OCI-LY7 (cell line): ENCODE measurements around the gene DHX34. TPM values are rescaled to one million over a fixed set of nuclear protein-coding genes. Genes with fewer than 3 reads are reported as not detected.

Experiments used
- BruUV-seq: library from RNA; stranded (reverse); fragments of 400-500 nt; replicated peaks from 2 replicates; lab custom pipeline; 2021; lab: Mats Ljungman, UMichigan
- CTCF ChIA-PET: fragments of 300-600 bp; sonication (Branson Sonifier 250); formaldehyde crosslinking; loops from one replicate; lab custom pipeline; 2022; ENCODE audit warnings: antibody characterized with exemption; ENCODE audit not compliant: unreplicated experiment; lab: Charles Lee
- POLR2A ChIA-PET: fragments of 300-600 bp; sonication (Branson Sonifier 250); formaldehyde crosslinking; loops from one replicate; lab custom pipeline; 2022; ENCODE audit warnings: antibody characterized with exemption; lab: Charles Lee
- DNase-seq: peaks from one replicate; pipeline ENCODE4 v3.0.0-alpha.2; 2015; ENCODE audit warnings: low spot score
- H2AFZ ChIP-seq: fragments of 200-600 bp; sonication (generic), shearing (Covaris generic); 2 replicates; pipeline ENCODE4 v1.6.1; 2014; ENCODE audit warnings: mild to moderate bottlenecking, antibody characterized with exemption, low read length, moderate library complexity
- H3K27ac ChIP-seq: fragments of 200-600 bp; sonication (generic); 2 replicates; pipeline ENCODE4 v1.5.1; 2014; ENCODE audit warnings: mixed run types, low read depth, mild to moderate bottlenecking, moderate library complexity, low read length, inconsistent platforms; ENCODE audit not compliant: poor library complexity, severe bottlenecking
- H3K36me3 ChIP-seq: fragments of 200-600 bp; sonication (generic); 2 replicates; pipeline ENCODE4 v1.6.1; 2014; ENCODE audit warnings: mild to moderate bottlenecking, antibody characterized with exemption, low read length, moderate library complexity, mixed read lengths; ENCODE audit not compliant: insufficient read depth
- H3K4me1 ChIP-seq: fragments of 200-600 bp; sonication (generic); 2 replicates; pipeline ENCODE4 v1.5.1; 2014; ENCODE audit warnings: mild to moderate bottlenecking, low read length; ENCODE audit not compliant: insufficient read depth, poor library complexity, severe bottlenecking
- H3K4me2 ChIP-seq: fragments of 200-600 bp; sonication (generic); 2 replicates; pipeline ENCODE4 v1.6.1; 2014; ENCODE audit warnings: mild to moderate bottlenecking, low read length
- H3K4me3 ChIP-seq: fragments of 200-600 bp; sonication (generic); 2 replicates; pipeline ENCODE4 v1.5.1; 2014; ENCODE audit warnings: mild to moderate bottlenecking, low read depth, low read length; ENCODE audit not compliant: poor library complexity, severe bottlenecking
- H3K79me2 ChIP-seq: fragments of 200-600 bp; sonication (generic); 2 replicates; pipeline ENCODE4 v1.6.1; 2016; ENCODE audit warnings: low read depth, mild to moderate bottlenecking, low read length, moderate library complexity, mixed read lengths; ENCODE audit not compliant: insufficient read depth
- H3K9me2 ChIP-seq: fragments of 200-600 bp; sonication (generic); 2 replicates; pipeline ENCODE4 v1.6.1; 2016; ENCODE audit warnings: mild to moderate bottlenecking, low read length, mixed read lengths; ENCODE audit not compliant: insufficient read depth
- H3K9me3 ChIP-seq: fragments of 200-600 bp; sonication (generic); 2 replicates; pipeline ENCODE4 v1.6.1; 2014; ENCODE audit warnings: mild to moderate bottlenecking, mixed run types, low read length, mixed read lengths
- H4K20me1 ChIP-seq: fragments of 200-600 bp; sonication (generic); 2 replicates; pipeline ENCODE4 v1.6.1; 2014; ENCODE audit warnings: mild to moderate bottlenecking, antibody characterized with exemption, low read length, moderate library complexity, mixed read lengths; ENCODE audit not compliant: insufficient read depth
- EZH2phosphoT487 ChIP-seq: fragments of 200-600 bp; sonication (generic); IDR thresholded peaks from 2 replicates; pipeline ENCODE4 v1.6.1; 2018; ENCODE audit warnings: low read depth, borderline replicate concordance, mild to moderate bottlenecking, mixed run types, antibody characterized with exemption, low read length, moderate library complexity, mixed read lengths
- intact Hi-C: fragments of 100-400 bp; cut with micrococcal nuclease; formaldehyde crosslinking; loops from one replicate; pipeline ENCODE4 v1.10.0; 2022; ENCODE audit not compliant: unreplicated experiment
- total RNA-seq, 2 experiments: library from RNA; depleted of rRNA in 1 of 2; stranded (reverse); fragments of >200 nt in 1 of 2; shearing (Covaris generic) in 1 of 2; gene quantifications; 2 replicates each; pipeline ENCODE4 v1.2.3, GENCODE V29; 2014 to 2022
- TF ChIP-seq, protein P1 (sequence below): fragments of 200-600 bp; sonication (generic); conservative IDR thresholded peaks from 2 replicates; pipeline ENCODE4 v1.5.1; 2014; ENCODE audit warnings: mild to moderate bottlenecking, antibody characterized with exemption, low read length, moderate library complexity, mixed read lengths

The DHX34 gene
- total RNA-seq, 2 experiments from 2014 or later, result 19.7 to 32.2 TPM

DNA sequence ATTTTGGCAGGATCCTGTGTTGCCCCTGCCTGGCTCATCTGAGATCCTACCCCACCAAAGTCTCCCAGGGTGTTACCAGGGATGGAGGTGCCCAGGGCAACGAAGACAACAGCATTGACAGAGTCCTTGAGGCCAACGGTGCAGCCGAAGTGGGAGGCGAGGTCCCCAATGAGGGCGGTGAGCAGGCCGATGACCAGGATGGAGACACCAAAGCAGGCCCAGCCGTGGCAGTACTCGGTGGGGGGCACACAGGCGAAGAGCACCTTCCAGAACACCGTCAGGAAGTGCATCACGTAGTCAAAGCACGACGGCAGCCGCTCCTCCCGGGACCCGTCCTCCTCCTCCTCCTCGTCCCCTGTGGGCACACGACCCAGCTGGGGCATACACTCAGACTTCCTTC is 83.0 kb downstream of the DHX34 start:
- Histone ChIP-seq H4K20me1 (no peaks in the 10 kb centered on the region), H3K4me3 (no peak overlapping the region), H3K9me2 (no peaks in the 10 kb centered on the region), H3K27ac (no peak overlapping the region), H2AFZ (no peak overlapping the region; the same call in 1 of the 2 replicates), H3K9me3 (no peaks in the 10 kb centered on the region), H3K79me2 (no peaks in the 10 kb centered on the region), H3K4me1 (peaks cover 33% of the 10 kb centered on the region), H3K4me2 (no peak overlapping the region), H3K36me3 (no peaks in the 10 kb centered on the region)
- intact Hi-C loops, result no loop called here
- POLR2A ChIA-PET, result no interaction called here
- no peak for DNase-seq
- TF ChIP-seq, protein P1, sequence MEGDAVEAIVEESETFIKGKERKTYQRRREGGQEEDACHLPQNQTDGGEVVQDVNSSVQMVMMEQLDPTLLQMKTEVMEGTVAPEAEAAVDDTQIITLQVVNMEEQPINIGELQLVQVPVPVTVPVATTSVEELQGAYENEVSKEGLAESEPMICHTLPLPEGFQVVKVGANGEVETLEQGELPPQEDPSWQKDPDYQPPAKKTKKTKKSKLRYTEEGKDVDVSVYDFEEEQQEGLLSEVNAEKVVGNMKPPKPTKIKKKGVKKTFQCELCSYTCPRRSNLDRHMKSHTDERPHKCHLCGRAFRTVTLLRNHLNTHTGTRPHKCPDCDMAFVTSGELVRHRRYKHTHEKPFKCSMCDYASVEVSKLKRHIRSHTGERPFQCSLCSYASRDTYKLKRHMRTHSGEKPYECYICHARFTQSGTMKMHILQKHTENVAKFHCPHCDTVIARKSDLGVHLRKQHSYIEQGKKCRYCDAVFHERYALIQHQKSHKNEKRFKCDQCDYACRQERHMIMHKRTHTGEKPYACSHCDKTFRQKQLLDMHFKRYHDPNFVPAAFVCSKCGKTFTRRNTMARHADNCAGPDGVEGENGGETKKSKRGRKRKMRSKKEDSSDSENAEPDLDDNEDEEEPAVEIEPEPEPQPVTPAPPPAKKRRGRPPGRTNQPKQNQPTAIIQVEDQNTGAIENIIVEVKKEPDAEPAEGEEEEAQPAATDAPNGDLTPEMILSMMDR, result no peak
- no peak for TF ChIP-seq EZH2phosphoT487
- CTCF ChIA-PET, result no interaction called here
- BruUV-seq, result no TSS peak

Other genes starting within 250 kb of the DHX34 start
- gene ZC3H4, start 235.5 kb upstream of the DHX34 start, total RNA-seq (2014; rRNA removed; shearing (Covaris generic)), result 16.6 and 23.0 TPM in 2 replicates
- gene ZC3H4, start 235.5 kb upstream of the DHX34 start, total RNA-seq (2022), result 76.8 and 80.9 TPM in 2 replicates
- 165 and 185 TPM in 2 replicates for gene SAE1, start 218.5 kb upstream of the DHX34 start, total RNA-seq (2014; rRNA removed; shearing (Covaris generic))
- 144 and 150 TPM in 2 replicates for gene SAE1, start 218.5 kb upstream of the DHX34 start, total RNA-seq (2022)
- 6.9 and 8.9 TPM in 2 replicates for gene BBC3, start 118.1 kb upstream of the DHX34 start, total RNA-seq (2014; rRNA removed; shearing (Covaris generic))
- gene BBC3, start 118.1 kb upstream of the DHX34 start, total RNA-seq (2022), result 10.5 and 13.2 TPM in 2 replicates
- 6.5 and 7.9 TPM in 2 replicates for gene CCDC9, start 92.8 kb upstream of the DHX34 start, total RNA-seq (2014; rRNA removed; shearing (Covaris generic))
- gene CCDC9, start 92.8 kb upstream of the DHX34 start, total RNA-seq (2022), result 19.3 and 19.7 TPM in 2 replicates
- 4.6 and 5.0 TPM in 2 replicates for gene INAFM1, start 74.4 kb upstream of the DHX34 start, total RNA-seq (2014; rRNA removed; shearing (Covaris generic))
- gene INAFM1, start 74.4 kb upstream of the DHX34 start, total RNA-seq (2022), result 7.6 and 10.3 TPM in 2 replicates
- not detected in 2 replicates for gene C5AR1, start 39.5 kb upstream of the DHX34 start, total RNA-seq (2014; rRNA removed; shearing (Covaris generic))
- 1.1 TPM in 1 of 2 replicates, not detected in the other for gene C5AR1, start 39.5 kb upstream of the DHX34 start, total RNA-seq (2022)
- 0.70 and 2.9 TPM in 2 replicates for gene C5AR2, start 17.1 kb upstream of the DHX34 start, total RNA-seq (2014; rRNA removed; shearing (Covaris generic))
- gene C5AR2, start 17.1 kb upstream of the DHX34 start, total RNA-seq (2022), result 2.6 and 3.5 TPM in 2 replicates
- not detected in 2 replicates for gene MEIS3, start 70.2 kb downstream of the DHX34 start, total RNA-seq (2014; rRNA removed; shearing (Covaris generic))
- gene MEIS3, start 70.2 kb downstream of the DHX34 start, total RNA-seq (2022), result 0.79 and 1.3 TPM in 2 replicates
- 0.13 TPM in 1 of 2 replicates, not detected in the other for gene SLC8A2, start 122.6 kb downstream of the DHX34 start, total RNA-seq (2014; rRNA removed; shearing (Covaris generic))
- gene SLC8A2, start 122.6 kb downstream of the DHX34 start, total RNA-seq (2022), result 0.36 and 0.59 TPM in 2 replicates
- 13.8 and 14.0 TPM in 2 replicates for gene KPTN, start 134.9 kb downstream of the DHX34 start, total RNA-seq (2014; rRNA removed; shearing (Covaris generic))
- 11.5 and 13.6 TPM in 2 replicates for gene KPTN, start 134.9 kb downstream of the DHX34 start, total RNA-seq (2022)
- 54.7 and 71.4 TPM in 2 replicates for gene NAPA, start 165.7 kb downstream of the DHX34 start, total RNA-seq (2014; rRNA removed; shearing (Covaris generic))
- 56.5 and 63.1 TPM in 2 replicates for gene NAPA, start 165.7 kb downstream of the DHX34 start, total RNA-seq (2022)
- gene ZNF541, start 223.8 kb downstream of the DHX34 start, total RNA-seq (2014; rRNA removed; shearing (Covaris generic)), result not detected in 2 replicates
- not detected in 2 replicates for gene ZNF541, start 223.8 kb downstream of the DHX34 start, total RNA-seq (2022)